PC-9 (cell line): ENCODE data around the gene CCDC39. TPM values are rescaled to one million over a fixed set of nuclear protein-coding genes. Genes with fewer than 3 reads are reported as not detected.
"Not testable (repeated sequence)": the region's sequence is repeated elsewhere in the genome, so short reads cannot be mapped to it uniquely, and the experiment has no call there.

Experiments used
- BruUV-seq: library from RNA; stranded (reverse); fragments of 400-500 nt; replicated peaks from 2 replicates; lab custom pipeline; 2021; lab: Mats Ljungman, UMichigan
- CTCF ChIA-PET: fragments of 300-600 bp; sonication (Branson Sonifier 250); formaldehyde crosslinking; loops from one replicate; lab custom pipeline; 2022; ENCODE audit warnings: antibody characterized with exemption; lab: Charles Lee
- POLR2A ChIA-PET: fragments of 300-600 bp; sonication (Branson Sonifier 250); formaldehyde crosslinking; loops from one replicate; lab custom pipeline; 2022; ENCODE audit warnings: antibody characterized with exemption; ENCODE audit not compliant: unreplicated experiment; lab: Charles Lee
- DNase-seq, 2 experiments: peaks; one replicate each; pipeline versions ENCODE4 v3.0.0 to v3.0.0-alpha.2; 2015 to 2022; ENCODE audit warnings: mixed read lengths in 1 of 2
- H2AFZ ChIP-seq: fragments of 200-600 bp; sonication (generic); 2 replicates; pipeline ENCODE4 v1.8.1; 2017; ENCODE audit warnings: antibody characterized with exemption
- H3F3A ChIP-seq: fragments of 200-600 bp; sonication (generic); 2 replicates; pipeline ENCODE4 v1.8.1; 2017; ENCODE audit warnings: antibody characterized with exemption, mild to moderate bottlenecking, low read depth; ENCODE audit not compliant: insufficient read depth
- H3K27ac ChIP-seq: fragments of 200-600 bp; sonication (generic); 2 replicates; pipeline ENCODE4 v1.6.1; 2016; ENCODE audit warnings: mixed run types
- H3K27me3 ChIP-seq: fragments of 200-600 bp; sonication (generic); 2 replicates; pipeline ENCODE4 v1.6.1; 2016; ENCODE audit warnings: low read depth, mixed run types; ENCODE audit not compliant: insufficient read depth
- H3K36me3 ChIP-seq: fragments of 200-600 bp; sonication (generic); 2 replicates; pipeline ENCODE4 v1.6.1; 2016; ENCODE audit warnings: low read depth, mixed run types
- H3K4me1 ChIP-seq: fragments of 200-600 bp; sonication (generic); replicated peaks from 2 replicates; pipeline ENCODE4 v1.6.1; 2016; ENCODE audit warnings: mixed run types; ENCODE audit not compliant: insufficient read depth
- H3K4me2 ChIP-seq: fragments of 200-600 bp; sonication (generic); 2 replicates; pipeline ENCODE4 v1.6.1; 2017; ENCODE audit warnings: mixed run types
- H3K4me3 ChIP-seq: fragments of 200-600 bp; sonication (generic); 2 replicates; pipeline ENCODE4 v1.6.1; 2016; ENCODE audit warnings: mixed run types
- H3K79me2 ChIP-seq: fragments of 200-600 bp; sonication (generic); 2 replicates; pipeline ENCODE4 v1.6.1; 2017; ENCODE audit warnings: low read depth, mixed run types
- H3K9me2 ChIP-seq: fragments of 200-600 bp; sonication (generic); 2 replicates; pipeline ENCODE4 v1.8.1; 2017; ENCODE audit warnings: mild to moderate bottlenecking; ENCODE audit not compliant: insufficient read depth
- H3K9me3 ChIP-seq: fragments of 200-600 bp; sonication (generic); 2 replicates; pipeline ENCODE4 v1.8.1; 2016; ENCODE audit warnings: low read depth; ENCODE audit not compliant: insufficient read depth
- H4K20me1 ChIP-seq: fragments of 200-600 bp; sonication (generic); 2 replicates; pipeline ENCODE4 v1.8.1; 2017; ENCODE audit not compliant: insufficient read depth
- CTCF ChIP-seq: fragments of 200-600 bp; sonication (generic); conservative IDR thresholded peaks from 2 replicates; pipeline ENCODE4 v1.6.1; 2017; ENCODE audit warnings: mixed run types, antibody characterized with exemption, mild to moderate bottlenecking, moderate library complexity
- EZH2 ChIP-seq: fragments of 200-600 bp; sonication (generic); IDR thresholded peaks from 2 replicates; pipeline ENCODE4 v1.8.0; 2017; ENCODE audit warnings: antibody characterized with exemption, low read depth
- intact Hi-C: fragments of 100-400 bp; cut with micrococcal nuclease; formaldehyde crosslinking; loops from one replicate; pipeline ENCODE4 v1.10.0; 2022; ENCODE audit not compliant: unreplicated experiment
- total RNA-seq: library from RNA; stranded (reverse); gene quantifications from 2 replicates; pipeline ENCODE4 v1.2.3, GENCODE V29; 2021

The CCDC39 gene
- total RNA-seq, 1 experiment from 2014 or later: 0.26 TPM

- CTCF ChIA-PET: interaction anchor here (0.6 to 1.7 kb wide), 6 partner anchors 79 to 834 kb away, joined by 3 to 11 read pairs (median 4); no protein-coding TSS in a partner anchor
- no peak overlapping the region for H2AFZ ChIP-seq
Observed at GRCh38 chr3:180594631-180595558, 84.4 kb downstream of the CCDC39 start.

GRCh38 chr3:180593631-180594030 is 85.7 kb downstream of the CCDC39 start:
- CTCF ChIA-PET, H3K36me3 ChIP-seq, H2AFZ ChIP-seq, BruUV-seq, H3K27me3 ChIP-seq, H3K4me1 ChIP-seq, H3K79me2 ChIP-seq, H3K9me3 ChIP-seq, H3K9me2 ChIP-seq, H3F3A ChIP-seq, POLR2A ChIA-PET, DNase-seq, H3K27ac ChIP-seq, H3K4me3 ChIP-seq, H4K20me1 ChIP-seq, H3K4me2 ChIP-seq: not testable (repeated sequence)
- intact Hi-C loops: loop anchor here (1.0 to 2.0 kb wide), 2 partner anchors 664 to 783 kb away; no protein-coding TSS in a partner anchor

More at GRCh38 chr3:180594631-180595558, 84.4 kb downstream of the CCDC39 start:
- DNase-seq: no peak
- no TSS peak for BruUV-seq
- POLR2A ChIA-PET: interaction anchor here (0.6 kb wide), 1 partner anchor 253 kb away, joined by 3 read pairs; no protein-coding TSS in a partner anchor
- TF ChIP-seq CTCF (peak; percentile 79), EZH2 (no peak)
- no peaks in the 10 kb centered on the region for H3F3A ChIP-seq
- no peaks in the 10 kb centered on the region for H3K27me3 ChIP-seq
- H3K9me3 ChIP-seq: no peaks in the 10 kb centered on the region
- no peaks in the 10 kb centered on the region for H3K79me2 ChIP-seq
- no peak overlapping the region for H3K4me3 ChIP-seq
- no peaks in the 10 kb centered on the region for H3K36me3 ChIP-seq
- no peaks in the 10 kb centered on the region for H4K20me1 ChIP-seq
- intact Hi-C loops: loop anchor here (1.0 to 2.0 kb wide), 3 partner anchors 666 to 827 kb away; no protein-coding TSS in a partner anchor
- no peaks in the 10 kb centered on the region for H3K9me2 ChIP-seq
- no peak overlapping the region for H3K27ac ChIP-seq
- H3K4me2 ChIP-seq: no peak overlapping the region
- H3K4me1 ChIP-seq: no peaks in the 10 kb centered on the region

DNA sequence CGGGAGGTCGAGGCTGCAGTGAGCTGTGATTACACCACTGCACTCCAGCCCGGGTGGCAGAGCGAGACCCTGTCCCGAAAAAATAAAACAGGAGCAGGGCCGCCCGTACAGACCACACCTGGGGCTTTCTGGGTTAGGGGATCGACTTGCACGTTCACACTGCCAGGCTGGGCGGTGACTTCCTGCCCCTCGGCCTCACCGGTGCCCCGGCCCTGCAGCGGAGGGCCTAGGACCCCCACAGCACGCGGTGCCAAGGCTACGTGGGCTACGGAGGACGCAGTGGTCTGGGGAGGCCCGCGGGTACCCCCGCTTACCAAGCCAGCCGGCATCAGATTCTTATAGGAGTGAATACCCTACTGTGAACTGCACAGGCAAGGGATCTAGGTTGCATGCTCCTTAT is 88.9 kb downstream of the CCDC39 start:
- no peak for TF ChIP-seq CTCF
- TF ChIP-seq EZH2: no peak
- no peaks in the 10 kb centered on the region for H3K4me1 ChIP-seq
- no peaks in the 10 kb centered on the region for H3K27me3 ChIP-seq
- intact Hi-C loops: no loop called here
- no peaks in the 10 kb centered on the region for H3K36me3 ChIP-seq
- ChIA-PET CTCF (no interaction called here), POLR2A (no interaction called here)
- no peaks in the 10 kb centered on the region for H3K9me2 ChIP-seq
- no peak overlapping the region for H2AFZ ChIP-seq
- no peak overlapping the region for H3K27ac ChIP-seq
- DNase-seq: no peak
- H3K9me3 ChIP-seq: no peaks in the 10 kb centered on the region
- no peaks in the 10 kb centered on the region for H3F3A ChIP-seq
- no peak overlapping the region for H3K4me2 ChIP-seq
- no peak overlapping the region for H3K4me3 ChIP-seq
- H3K79me2 ChIP-seq: no peaks in the 10 kb centered on the region
- no peaks in the 10 kb centered on the region for H4K20me1 ChIP-seq
- no TSS peak for BruUV-seq
